ENCODE data around the gene DNAJC21. TPM values are rescaled to one million over a fixed set of nuclear protein-coding genes. Genes with fewer than 3 reads are reported as not detected.
A peak's percentile ranks its signal among the peaks of the same experiment; 100 is the strongest.

Gene DNAJC21
- total and polyA plus RNA-seq, 10 of the 15 experiments (the other 5 are each of a cell fraction or from before 2014, with no cell fraction given) = 9.2 to 53.5 (median 23.7) TPM

DNA sequence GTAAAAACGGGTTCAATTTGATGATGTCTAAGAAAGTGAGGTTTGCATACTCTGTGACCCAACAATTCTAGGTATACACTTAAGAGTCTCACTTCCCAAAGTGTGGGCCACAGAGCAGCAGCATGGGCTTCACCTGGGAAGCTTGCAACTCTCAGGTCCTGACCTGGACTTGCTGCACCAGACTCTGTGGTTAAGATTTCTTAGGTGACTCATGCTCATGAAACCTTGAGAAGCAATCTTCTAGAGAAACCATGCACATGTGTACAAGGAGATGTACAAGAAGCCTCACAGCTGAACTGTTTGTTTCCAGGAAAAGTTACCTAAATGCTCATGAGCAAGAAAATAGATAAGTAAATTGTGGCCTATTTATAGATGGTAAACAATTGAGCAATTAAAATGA, 30.0 kb downstream of the DNAJC21 start (continued):
- TF ChIP-seq, protein P1, sequence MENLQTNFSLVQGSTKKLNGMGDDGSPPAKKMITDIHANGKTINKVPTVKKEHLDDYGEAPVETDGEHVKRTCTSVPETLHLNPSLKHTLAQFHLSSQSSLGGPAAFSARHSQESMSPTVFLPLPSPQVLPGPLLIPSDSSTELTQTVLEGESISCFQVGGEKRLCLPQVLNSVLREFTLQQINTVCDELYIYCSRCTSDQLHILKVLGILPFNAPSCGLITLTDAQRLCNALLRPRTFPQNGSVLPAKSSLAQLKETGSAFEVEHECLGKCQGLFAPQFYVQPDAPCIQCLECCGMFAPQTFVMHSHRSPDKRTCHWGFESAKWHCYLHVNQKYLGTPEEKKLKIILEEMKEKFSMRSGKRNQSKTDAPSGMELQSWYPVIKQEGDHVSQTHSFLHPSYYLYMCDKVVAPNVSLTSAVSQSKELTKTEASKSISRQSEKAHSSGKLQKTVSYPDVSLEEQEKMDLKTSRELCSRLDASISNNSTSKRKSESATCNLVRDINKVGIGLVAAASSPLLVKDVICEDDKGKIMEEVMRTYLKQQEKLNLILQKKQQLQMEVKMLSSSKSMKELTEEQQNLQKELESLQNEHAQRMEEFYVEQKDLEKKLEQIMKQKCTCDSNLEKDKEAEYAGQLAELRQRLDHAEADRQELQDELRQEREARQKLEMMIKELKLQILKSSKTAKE (IDR thresholded peaks at IDR 0.05; ENCODE audit: low read depth, poor library complexity, severe bottlenecking) = peak; percentile 26
- TF ChIP-seq ETV6 (conservative IDR thresholded peaks at IDR 0.05 in 1 of 2, IDR thresholded peaks at IDR 0.05 in 1 of 2; ENCODE audit: borderline replicate concordance in 1 of 2, low read depth in 1 of 2) (no peak), NR2F1 (conservative IDR thresholded peaks at IDR 0.05) (peak; percentile 81)

GRCh38 chr5:34967540-34967939, 38.2 kb downstream of the DNAJC21 start:
- ChIA-PET POLR2A (interaction anchor here (0.6 kb wide), 1 partner anchor 48 kb away, joined by 4 read pairs; no protein-coding TSS in a partner anchor), CTCF (interaction anchor here (3.9 kb wide), 1 partner anchor 10 kb away, joined by 20 read pairs; no protein-coding TSS in a partner anchor), SMC1A (ENCODE audit: uncharacterized antibody, unreplicated experiment) (interaction anchor here (5.8 kb wide), 1 partner anchor 35 kb away, joined by 25 read pairs; no protein-coding TSS in a partner anchor), RAD21 (ENCODE audit: unreplicated experiment) (no interaction called here)
- BruUV-seq (replicated peaks) = no TSS peak
- Histone ChIP-seq H4K20me1 (ENCODE audit: control insufficient read depth, insufficient read depth) (no peaks in the 10 kb centered on the region), H2AFZ (ENCODE audit: control insufficient read depth, low read depth, low read length) (no peak overlapping the region), H3K4me3 (no peak overlapping the region), H3K9me3 (replicated peaks; ENCODE audit: control insufficient read depth, insufficient read depth, low read length) (no peaks in the 10 kb centered on the region; the same call in 1 of the 3 replicates), H3K9ac (ENCODE audit: control insufficient read depth, insufficient read depth, low read length) (no peak overlapping the region), H3K27me3 (replicated peaks in 1 of 2; ENCODE audit: control insufficient read depth in 2 of 2, insufficient read depth in 2 of 2, low read length in 1 of 2) (no peaks in the 10 kb centered on the region), H3K4me2 (ENCODE audit: control insufficient read depth, insufficient read depth) (no peak overlapping the region), H3K36me3 (ENCODE audit: control insufficient read depth in 2 of 2, insufficient read depth in 2 of 2, low read length in 1 of 2) (no peaks in the 10 kb centered on the region; a peak in 1 of 4 replicates), H3K27ac (ENCODE audit: control insufficient read depth, insufficient read depth) (no peak overlapping the region), H3K4me1 (ENCODE audit: control insufficient read depth, insufficient read depth, low read length) (no peaks in the 10 kb centered on the region), H3K79me2 (ENCODE audit: control insufficient read depth, insufficient read depth, low read length) (no peaks in the 10 kb centered on the region)
- WGBS (ENCODE audit: insufficient coverage, insufficient replicate concordance, low lambda C conversion rate, missing lambda C conversion rate) = 97% methylated on average over 4 of the region's 4 CpGs
- no peak for FAIRE-seq
- no peak for DNase-seq (ENCODE audit: low read depth, low spot score)
- TF ChIP-seq ZBED1 (IDR thresholded peaks at IDR 0.05; ENCODE audit: borderline replicate concordance) (no peak), PAX5 (IDR thresholded peaks at IDR 0.05; ENCODE audit: borderline replicate concordance, low read depth, low read length) (no peak), CHD1 (IDR thresholded peaks at IDR 0.05; ENCODE audit: low read depth, low read length) (no peak), STAT3 (IDR thresholded peaks at IDR 0.05; ENCODE audit: low read depth, low read length) (no peak), EED (IDR thresholded peaks at IDR 0.05; ENCODE audit: low read depth) (no peak), SPI1 (IDR thresholded peaks at IDR 0.05; ENCODE audit: borderline replicate concordance, insufficient read depth, low read depth, low read length) (no peak), KLF5 (IDR thresholded peaks at IDR 0.05; ENCODE audit: partially characterized antibody) (no peak), USF2 (IDR thresholded peaks at IDR 0.05; ENCODE audit: borderline replicate concordance, low read depth, low read length) (no peak), EZH2 (IDR thresholded peaks at IDR 0.05; ENCODE audit: borderline replicate concordance, control insufficient read depth, low read depth, low read length) (no peak), WRNIP1 (IDR thresholded peaks at IDR 0.05; ENCODE audit: borderline replicate concordance, low read depth, low read length) (no peak), IRF4 (IDR thresholded peaks at IDR 0.05; ENCODE audit: low read depth, low read length) (no peak), CBX5 (IDR thresholded peaks at IDR 0.05; ENCODE audit: low read depth) (no peak), SMARCA5 (IDR thresholded peaks at IDR 0.05) (no peak)
- intact Hi-C loops (cut with micrococcal nuclease; ENCODE audit: unreplicated experiment) (no loop called here), in situ Hi-C loops (cut with MboI) (no loop called here)
- no peak for ATAC-seq
